Measurements from ENCODE around the gene LRRC1. TPM values are rescaled to one million over a fixed set of nuclear protein-coding genes. Genes with fewer than 3 reads are reported as not detected.
"Not testable (repeated sequence)": the region's sequence is repeated elsewhere in the genome, so short reads cannot be mapped to it uniquely, and the experiment has no call there.

LRRC1 gene
- total RNA-seq, 1 donor from 2014 or later: 6.4 TPM

DNA sequence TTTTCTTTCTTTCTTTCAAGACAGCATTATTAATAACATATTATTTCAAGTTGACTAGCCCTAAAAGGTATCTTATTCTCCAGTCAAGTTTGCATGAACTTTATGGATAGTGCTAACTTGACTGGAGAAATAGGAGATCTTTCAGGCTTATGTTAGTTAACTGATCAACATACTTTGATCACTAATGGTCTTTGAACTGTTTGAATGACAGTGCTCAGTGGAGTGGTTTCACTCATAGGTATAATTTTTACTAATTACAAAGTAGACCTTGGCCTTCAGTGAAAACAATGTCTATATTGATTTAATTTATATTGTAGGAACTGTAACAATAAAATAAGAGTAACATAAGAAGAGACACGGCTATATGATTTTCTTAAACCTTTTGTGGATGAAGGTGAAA is 8.0 kb upstream of the LRRC1 start:
- intact Hi-C loops (cut with DNase I): no loop called here
- no peak for DNase-seq (ENCODE audit: low spot score)

- intact Hi-C loops (cut with DNase I): loop anchor here (10.0 kb wide), 1 partner anchor 246 kb away; the partner anchor contains the start of gene GCLC
- no peak for DNase-seq (ENCODE audit: low spot score)
These were observed 3.9 kb upstream of the LRRC1 start for GRCh38 chr6:53790886-53791285.

- DNase-seq (ENCODE audit: low spot score): no peak
- intact Hi-C loops (cut with DNase I): loop anchor here (10.0 kb wide), 1 partner anchor 247 kb away; the partner anchor contains the start of gene GCLC
These were observed 2.8 kb upstream of the LRRC1 start for GRCh38 chr6:53792016-53792415.

- intact Hi-C loops (cut with DNase I): loop anchor here (10.0 kb wide), 1 partner anchor 248 kb away; the partner anchor contains the start of gene GCLC
- DNase-seq (ENCODE audit: low spot score): no peak
These were observed 1.9 kb upstream of the LRRC1 start for GRCh38 chr6:53792973-53793317.

DNA sequence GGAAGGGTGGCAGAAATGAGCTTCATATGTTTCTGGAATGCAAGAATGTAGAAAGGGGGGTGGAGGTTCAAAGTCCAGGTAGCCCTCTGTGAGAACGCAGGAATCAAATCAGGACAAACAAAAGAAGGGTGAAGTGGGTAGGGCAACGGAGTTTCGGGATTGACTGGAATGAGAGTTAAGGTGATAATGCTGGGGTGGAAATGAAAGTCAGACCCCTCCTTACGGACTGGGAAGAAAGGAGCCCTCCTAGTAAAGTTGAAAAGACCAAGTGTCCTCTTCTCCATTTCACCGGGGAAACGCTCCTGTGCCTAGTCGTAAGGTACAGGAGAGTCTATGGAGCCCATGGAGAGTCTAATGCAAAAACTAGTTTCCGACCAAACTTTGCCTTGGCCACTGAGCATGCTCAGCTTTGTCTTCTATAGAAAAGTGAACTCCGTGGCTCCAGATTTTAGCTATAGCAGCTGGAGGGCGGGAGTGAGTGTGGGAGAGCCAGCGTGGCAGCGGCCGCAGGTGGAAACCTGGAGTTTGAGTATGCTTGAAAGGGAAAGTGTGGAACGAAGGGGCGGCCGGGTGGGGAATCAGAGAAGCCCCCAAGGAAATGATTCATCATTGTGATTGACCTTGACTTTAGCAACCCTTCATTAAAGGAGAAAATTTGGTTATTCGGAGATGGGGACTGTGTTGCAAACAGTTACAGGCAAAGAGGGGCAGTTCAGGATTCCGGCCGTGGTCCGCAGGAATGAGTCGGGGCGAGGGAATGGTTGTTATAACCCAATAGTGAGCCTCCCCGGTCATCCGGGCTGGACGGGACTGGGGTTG is 1.3 kb upstream of the LRRC1 start:
- intact Hi-C loops (cut with DNase I): loop anchor here (10.0 kb wide), 1 partner anchor 249 kb away; the partner anchor contains the start of gene GCLC

GRCh38 chr6:53794137-53794719 is 577 bp upstream of the LRRC1 start:
- peak; percentile 87 for DNase-seq (ENCODE audit: low spot score)
- intact Hi-C loops (cut with DNase I): loop anchor here (10.0 kb wide), 1 partner anchor 249 kb away; the partner anchor contains the start of gene GCLC

More for the DNA sequence above, 1.3 kb upstream of the LRRC1 start:
- peak; percentile 79 for DNase-seq (ENCODE audit: low spot score)

DNA sequence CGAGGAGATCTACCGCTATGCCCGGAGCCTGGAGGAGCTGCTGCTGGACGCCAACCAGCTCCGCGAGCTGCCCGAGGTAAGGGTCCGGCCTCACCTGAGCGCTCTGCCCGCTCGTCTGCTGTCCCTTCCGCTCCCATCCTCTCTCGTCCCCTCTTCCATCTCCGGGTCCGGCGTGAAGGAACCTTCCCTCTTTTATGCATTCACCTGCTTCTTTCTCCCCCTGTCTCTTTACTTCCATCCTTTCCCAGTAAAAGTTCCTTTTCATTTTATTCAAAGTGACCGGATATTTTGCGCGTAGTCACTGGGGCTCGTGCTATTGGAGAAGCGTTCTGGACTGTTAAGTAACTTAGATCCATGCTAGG is 516 bp downstream of the LRRC1 start:
- intact Hi-C loops (cut with DNase I): loop anchor here (5.0 to 10.0 kb wide), 4 partner anchors 42 to 251 kb away; partner anchors contain the start of gene GCLC
- no peak for DNase-seq (ENCODE audit: low spot score)

- no peak for DNase-seq (ENCODE audit: low spot score)
- intact Hi-C loops (cut with DNase I): loop anchor here (1.0 to 10.0 kb wide), 5 partner anchors 41 to 251 kb away; partner anchors contain the start of gene GCLC
These were observed 1.1 kb downstream of the LRRC1 start for GRCh38 chr6:53795702-53796450.

GRCh38 chr6:53796451-53796780 is 1.6 kb downstream of the LRRC1 start:
- intact Hi-C loops (cut with DNase I): loop anchor here (1.0 to 10.0 kb wide), 5 partner anchors 41 to 252 kb away; partner anchors contain the start of gene GCLC
- no peak for DNase-seq (ENCODE audit: low spot score)

DNA sequence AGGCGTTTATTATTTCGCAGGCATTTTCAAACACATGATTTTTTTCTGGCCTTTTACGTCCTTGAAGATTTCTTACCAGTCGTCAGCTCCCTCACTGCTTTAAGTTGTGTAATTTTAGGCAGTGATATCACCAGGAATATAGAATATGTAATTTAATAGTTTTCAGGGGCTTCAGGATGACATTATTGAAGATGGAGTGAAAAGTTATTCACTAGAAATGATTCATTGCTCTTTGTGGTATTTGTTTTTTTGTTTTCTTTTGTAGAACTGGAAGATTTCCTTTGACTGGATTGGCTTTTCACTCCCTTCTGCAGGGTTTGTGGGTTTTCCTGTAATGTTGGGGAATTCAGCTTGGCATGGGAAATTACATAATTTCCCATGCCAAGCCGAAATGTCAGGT is 2.0 kb downstream of the LRRC1 start:
- intact Hi-C loops (cut with DNase I): loop anchor here (1.0 to 10.0 kb wide), 5 partner anchors 41 to 252 kb away; partner anchors contain the start of gene GCLC
- no peak for DNase-seq (ENCODE audit: low spot score)

DNA sequence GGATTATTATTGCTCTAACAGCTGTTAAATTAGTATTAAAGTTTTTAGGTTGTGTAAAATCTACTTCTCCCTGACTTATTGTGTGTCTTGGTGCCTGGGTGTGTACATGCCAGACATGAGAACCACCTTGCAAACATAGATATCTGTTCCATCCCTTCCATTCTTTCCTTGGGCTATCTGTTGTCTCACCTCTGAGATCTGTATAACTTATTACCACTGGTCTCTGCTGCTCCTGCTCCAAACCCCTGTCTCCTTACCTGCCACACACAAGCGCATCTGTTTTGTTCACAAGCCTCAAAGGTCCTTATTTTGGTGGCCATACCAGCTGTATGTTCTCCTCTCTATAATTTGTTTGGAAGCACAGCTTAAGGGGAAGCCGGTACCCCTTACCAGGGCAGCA is 2.5 kb downstream of the LRRC1 start:
- DNase-seq (ENCODE audit: low spot score): no peak
- intact Hi-C loops (cut with DNase I): loop anchor here (5.0 to 10.0 kb wide), 4 partner anchors 40 to 253 kb away; partner anchors contain the start of gene GCLC

DNA sequence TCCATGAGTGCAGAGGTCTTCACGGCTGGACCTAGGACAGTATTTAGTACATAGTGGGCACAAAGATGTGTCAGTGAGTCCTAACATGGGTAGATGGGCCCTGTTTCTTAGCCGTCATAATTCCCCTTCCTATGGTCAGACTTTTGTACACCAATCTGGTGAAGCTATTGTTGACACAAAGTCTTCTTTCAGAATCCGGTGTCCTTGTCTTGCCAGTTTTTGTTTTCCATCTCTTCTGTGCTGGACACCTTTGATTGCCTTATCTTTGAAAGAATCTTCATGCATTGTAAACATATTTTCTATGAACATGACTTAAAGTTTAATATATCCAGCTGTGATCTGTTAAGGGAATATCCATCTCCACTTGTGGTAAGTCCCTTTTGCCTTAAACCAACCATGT is 4.5 kb downstream of the LRRC1 start:
- no peak for DNase-seq (ENCODE audit: low spot score)
- intact Hi-C loops (cut with DNase I): loop anchor here (5.0 to 10.0 kb wide), 4 partner anchors 38 to 255 kb away; partner anchors contain the start of gene GCLC

DNA sequence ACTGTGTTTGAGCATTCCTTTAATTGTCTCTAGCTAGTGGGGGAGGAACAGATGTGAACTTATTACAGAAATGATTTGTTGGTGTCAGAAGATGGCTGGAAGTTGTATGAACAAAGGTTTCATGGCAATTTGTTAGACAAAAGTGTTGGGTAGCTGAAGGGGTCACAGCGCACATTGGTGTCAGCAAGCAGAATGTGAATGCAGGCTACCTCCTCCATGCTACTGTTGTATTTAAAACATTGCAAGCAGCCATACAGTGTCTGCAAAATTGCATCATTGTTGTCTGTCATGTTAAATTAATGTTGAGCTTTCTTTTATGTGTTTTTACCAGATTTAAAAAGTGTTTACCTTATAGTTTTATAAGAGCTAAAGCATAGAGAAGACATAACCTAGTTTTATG is 6.2 kb downstream of the LRRC1 start:
- DNase-seq (ENCODE audit: low spot score): no peak
- intact Hi-C loops (cut with DNase I): no loop called here

DNA sequence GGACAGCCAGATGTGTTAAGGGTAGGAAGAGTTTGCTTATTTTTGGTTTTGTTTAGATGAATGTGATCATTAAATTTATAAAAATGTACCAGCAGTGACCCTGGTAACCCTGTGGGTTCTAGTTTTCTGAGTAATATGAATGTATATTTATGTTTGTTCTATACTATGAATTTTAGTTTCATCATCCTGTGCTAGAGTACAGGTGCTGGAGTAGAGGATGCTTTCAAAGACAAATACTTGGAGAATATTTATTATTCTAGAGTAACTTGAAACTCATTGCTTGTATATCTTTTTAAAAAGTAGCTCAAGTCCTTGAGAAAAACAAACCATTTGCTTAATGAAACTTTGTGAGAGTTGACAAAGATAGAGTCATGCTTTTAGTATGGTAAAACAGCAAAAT is 7.8 kb downstream of the LRRC1 start:
- no peak for DNase-seq (ENCODE audit: low spot score)
- intact Hi-C loops (cut with DNase I): no loop called here

DNA sequence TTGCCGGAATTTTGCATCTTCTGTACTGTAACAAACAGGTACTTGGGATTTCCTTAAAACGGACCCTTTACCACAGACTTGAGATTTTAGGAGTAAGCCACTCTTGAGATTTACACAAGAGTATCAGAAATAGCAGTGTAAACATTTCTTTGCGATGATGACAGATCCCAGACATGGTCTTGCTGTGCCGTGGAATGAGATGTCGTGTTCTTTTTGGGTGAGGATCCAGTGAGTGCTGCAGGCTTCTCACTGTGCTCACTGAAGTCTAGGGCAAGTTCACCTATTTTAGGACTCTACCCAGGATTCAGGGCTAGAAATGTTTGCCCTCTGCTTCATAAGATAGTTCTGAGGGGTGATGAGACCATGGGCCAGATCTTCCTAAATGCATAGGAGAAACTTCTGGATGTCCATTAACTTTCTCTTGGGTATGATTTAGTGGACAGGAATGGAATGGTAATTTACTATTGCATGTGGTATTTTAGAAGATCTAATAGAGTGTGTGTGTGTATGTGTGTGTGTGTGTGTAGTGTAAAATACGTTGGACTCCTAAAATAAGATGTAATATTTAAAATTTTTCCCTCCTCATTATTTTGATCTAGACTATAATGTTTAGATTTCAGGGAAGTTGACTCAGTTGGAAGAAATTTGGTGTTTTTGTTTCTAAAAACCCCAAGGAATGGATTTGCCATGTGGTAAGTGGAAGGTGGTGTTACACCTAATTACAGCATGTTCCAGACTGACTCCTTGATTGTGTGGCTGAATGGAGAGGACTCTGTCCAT is 8.5 kb downstream of the LRRC1 start:
- intact Hi-C loops (cut with DNase I): no loop called here

DNA sequence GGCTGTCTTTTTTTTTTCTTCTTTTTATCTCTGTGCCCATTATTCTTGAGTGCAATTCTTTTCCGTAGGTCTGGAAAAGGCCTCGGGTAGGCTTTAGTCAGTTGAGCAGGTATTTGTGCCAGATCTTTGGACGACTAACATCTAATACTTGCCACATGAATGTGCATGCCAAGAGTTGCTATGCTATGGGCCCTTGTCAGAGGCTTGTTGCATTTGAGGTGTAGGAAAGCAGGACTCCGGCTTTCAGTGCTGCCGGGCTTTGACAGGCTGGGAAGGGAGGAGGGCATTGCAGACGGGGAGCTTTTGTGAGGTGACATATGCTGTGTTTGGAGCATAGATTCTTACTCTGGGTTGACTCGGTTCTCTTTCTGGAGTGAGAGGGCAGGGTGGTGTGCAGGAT is 10.2 kb downstream of the LRRC1 start:
- intact Hi-C loops (cut with DNase I): no loop called here
- no peak for DNase-seq (ENCODE audit: low spot score)

More for the DNA sequence above, 8.5 kb downstream of the LRRC1 start:
- no peak for DNase-seq (ENCODE audit: low spot score)

- DNase-seq (ENCODE audit: low spot score): no peak
- intact Hi-C loops (cut with DNase I): no loop called here
These were observed 10.9 kb downstream of the LRRC1 start for GRCh38 chr6:53805725-53806124.

DNA sequence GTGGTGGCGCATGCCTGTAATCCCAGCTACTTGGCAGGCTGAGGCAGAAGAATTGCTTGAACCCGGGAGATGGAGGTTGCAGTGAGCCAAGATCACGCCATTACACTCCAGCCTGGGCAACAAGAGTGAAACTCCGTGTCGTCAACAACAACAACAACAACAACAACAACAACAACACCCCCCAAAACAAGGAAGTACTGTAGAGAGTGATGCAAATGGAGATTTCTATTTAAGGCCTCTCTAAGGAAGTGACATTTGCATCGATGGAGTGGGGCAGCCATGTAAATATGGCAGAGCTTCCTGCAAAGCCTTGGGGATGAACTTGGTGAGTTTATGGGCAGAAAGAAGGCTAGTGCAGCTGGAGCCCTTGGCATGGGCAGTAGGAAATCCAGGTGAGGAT is 12.8 kb downstream of the LRRC1 start:
- intact Hi-C loops (cut with DNase I): not testable (repeated sequence)

GRCh38 chr6:53808302-53808881 is 13.6 kb downstream of the LRRC1 start:
- DNase-seq (ENCODE audit: low spot score): no peak
- intact Hi-C loops (cut with DNase I): no loop called here

More for the DNA sequence above, 12.8 kb downstream of the LRRC1 start:
- not testable (repeated sequence) for DNase-seq (ENCODE audit: low spot score)

Data from cardiac septum (tissue), 1 donor.